H54 (cell line): Measurements from ENCODE around the gene COBLL1.

Source experiments
- DNase-seq: peaks from one replicate; pipeline ENCODE4 v3.0.0; 2011; ENCODE audit warnings: low spot score, mixed read lengths; ENCODE audit not compliant: insufficient read length
- FAIRE-seq: peaks from 3 replicates; lab custom pipeline; 2011; peaks lifted over from hg19 to GRCh38; lab: Jason Lieb, UNC
- POLR2A ChIP-seq: IDR thresholded peaks from 2 replicates; pipeline ENCODE4 v1.6.1; 2011; ENCODE audit warnings: low read depth, mild to moderate bottlenecking, low read length

COBLL1 gene

DNA sequence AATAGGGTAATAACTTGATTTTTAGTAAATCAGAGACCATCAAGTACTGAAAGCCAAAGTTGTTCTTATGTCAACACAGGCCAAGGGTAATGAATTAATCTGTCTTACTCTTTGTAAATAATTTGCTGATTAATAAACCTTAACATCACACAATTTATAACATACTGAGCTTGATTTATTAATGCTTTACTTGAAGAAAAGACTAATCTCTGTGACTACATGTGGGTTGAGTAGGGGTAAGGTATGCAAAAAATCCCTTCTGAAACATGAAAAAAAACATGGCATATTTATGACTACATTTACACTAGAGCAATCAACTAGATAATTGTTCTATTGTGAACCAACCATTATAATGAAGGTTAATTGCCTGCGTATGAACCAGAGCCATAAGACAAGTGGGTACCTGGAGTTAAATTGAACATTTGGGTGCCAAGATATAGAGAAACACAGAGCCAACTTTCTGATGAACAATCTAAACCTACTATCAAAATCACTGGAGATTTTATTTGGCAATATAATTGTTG is 152.7 kb downstream of the COBLL1 start:
- no peak for TF ChIP-seq POLR2A
- DNase-seq (no peak), FAIRE-seq (no peak)

DNA sequence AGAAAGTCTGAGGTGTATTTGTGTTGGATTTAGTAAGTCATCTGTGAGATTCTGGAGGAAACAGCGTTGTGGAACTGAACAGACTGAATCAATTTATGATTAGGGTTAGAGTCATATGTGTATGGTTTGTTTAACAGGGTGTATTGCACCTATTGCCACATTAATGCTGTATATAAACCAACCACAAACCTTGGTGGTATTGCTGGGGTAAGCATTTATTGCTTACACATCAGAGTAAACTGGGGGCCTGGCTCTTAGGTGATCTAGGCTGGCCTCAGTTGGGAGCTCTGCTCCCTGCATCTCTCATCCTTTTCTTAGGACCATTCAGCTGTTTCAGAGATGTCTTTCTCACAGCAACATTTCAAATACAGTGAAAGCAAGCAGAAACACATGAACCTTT is 160.6 kb downstream of the COBLL1 start:
- DNase-seq, result no peak
- no peak for FAIRE-seq
- no peak for TF ChIP-seq POLR2A

DNA sequence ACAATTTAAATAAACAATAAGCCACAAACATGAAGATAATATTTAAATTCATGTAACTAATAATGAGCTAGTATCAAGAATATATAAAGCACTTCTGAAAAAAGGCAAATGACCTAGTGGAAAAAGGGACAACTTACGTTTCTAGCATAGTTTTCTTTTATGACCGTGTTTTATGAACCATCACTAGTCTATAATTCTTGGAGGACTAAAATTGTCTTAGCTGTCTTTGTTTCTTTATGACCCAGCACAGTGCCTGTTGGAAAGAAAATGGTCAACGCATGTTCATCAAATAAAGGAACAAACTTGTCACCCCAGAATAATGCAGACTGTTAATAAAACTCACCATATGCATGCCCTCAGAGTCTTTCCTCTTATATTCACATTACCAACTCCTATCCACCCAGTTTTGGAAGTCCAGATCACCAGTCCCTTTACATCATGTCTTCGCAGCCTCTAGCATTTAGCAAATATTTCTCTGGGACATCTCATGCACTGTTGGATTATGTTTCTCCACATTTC is 162.9 kb downstream of the COBLL1 start:
- FAIRE-seq (no peak), DNase-seq (no peak)
- no peak for TF ChIP-seq POLR2A

DNA sequence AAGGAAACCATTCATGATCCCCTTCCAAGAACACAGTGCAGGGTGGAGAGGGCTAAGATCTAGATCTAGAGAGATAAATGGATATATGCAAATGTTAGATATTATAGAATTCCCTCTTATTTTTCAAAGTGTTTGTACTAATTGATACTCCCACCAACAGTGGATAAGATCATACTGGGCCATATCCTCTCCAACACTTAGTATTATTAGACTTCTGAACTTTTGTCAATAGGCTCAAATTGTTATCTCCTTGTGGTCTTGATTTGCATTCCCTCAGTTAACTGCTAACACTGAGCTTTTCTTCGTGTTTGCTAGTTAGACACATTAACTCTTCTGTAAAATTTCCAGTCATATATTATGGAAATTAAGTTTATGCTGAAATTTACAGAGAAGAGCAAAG is 163.9 kb downstream of the COBLL1 start:
- FAIRE-seq, result no peak
- no peak for TF ChIP-seq POLR2A
- DNase-seq, result no peak

DNA sequence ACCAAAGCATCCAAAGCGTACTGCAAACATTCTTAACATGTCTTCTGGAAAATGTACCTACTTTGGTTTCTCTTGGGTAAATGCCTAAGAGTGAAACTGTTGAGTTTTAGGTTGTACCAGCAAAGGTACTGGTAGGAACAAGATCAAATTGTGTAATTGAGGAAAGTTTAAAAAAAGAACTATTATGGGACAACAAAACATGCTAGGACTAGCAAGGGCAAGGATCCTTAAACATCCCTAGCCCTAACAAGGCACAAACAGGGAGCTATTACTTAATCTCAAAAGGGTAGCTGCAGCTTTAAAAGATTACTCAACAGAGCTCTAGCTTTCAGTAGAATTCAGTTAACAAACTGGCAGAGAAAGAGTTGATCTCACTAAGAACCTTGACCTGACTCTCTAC is 164.4 kb downstream of the COBLL1 start:
- FAIRE-seq (no peak), DNase-seq (no peak)
- no peak for TF ChIP-seq POLR2A

DNA sequence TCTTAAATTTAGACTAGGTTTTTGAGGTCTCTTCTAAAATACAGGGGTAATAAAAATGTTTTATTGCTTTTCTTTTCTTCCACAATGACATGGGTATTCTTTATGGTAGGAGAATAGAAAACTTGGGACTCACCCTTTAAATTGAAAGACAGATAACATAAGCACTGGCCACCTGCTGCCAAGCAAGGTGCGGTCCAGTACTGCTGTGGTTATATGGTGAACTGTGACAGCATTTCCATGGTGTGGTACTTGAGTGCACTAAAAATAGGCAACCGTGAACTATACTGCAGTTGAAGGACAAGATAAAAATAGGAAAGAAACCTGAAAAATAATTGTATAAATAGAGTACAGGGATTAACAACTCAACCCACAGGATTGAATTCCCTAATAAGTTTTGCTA is 165.9 kb downstream of the COBLL1 start:
- TF ChIP-seq POLR2A, result no peak
- DNase-seq, result no peak
- FAIRE-seq, result no peak

DNA sequence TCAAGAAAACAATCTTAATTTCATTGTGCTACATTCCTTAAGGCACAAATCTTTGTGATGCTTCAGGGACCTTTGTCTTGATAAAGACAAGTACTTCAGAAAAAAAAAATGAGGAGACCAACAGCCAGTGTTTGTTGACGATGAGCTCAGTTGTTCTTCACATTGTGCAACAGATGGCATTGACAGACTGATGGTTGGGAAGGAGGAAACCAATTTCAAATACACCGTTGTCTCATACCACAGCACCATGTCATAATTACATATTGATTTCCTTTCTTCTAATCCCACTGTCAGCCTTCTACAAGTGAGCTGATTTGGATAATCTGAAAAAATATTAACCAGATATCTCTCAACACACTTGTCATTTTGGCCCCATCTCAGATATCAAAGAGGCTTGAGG is 166.6 kb downstream of the COBLL1 start:
- DNase-seq (no peak), FAIRE-seq (no peak)
- TF ChIP-seq POLR2A, result no peak

DNA sequence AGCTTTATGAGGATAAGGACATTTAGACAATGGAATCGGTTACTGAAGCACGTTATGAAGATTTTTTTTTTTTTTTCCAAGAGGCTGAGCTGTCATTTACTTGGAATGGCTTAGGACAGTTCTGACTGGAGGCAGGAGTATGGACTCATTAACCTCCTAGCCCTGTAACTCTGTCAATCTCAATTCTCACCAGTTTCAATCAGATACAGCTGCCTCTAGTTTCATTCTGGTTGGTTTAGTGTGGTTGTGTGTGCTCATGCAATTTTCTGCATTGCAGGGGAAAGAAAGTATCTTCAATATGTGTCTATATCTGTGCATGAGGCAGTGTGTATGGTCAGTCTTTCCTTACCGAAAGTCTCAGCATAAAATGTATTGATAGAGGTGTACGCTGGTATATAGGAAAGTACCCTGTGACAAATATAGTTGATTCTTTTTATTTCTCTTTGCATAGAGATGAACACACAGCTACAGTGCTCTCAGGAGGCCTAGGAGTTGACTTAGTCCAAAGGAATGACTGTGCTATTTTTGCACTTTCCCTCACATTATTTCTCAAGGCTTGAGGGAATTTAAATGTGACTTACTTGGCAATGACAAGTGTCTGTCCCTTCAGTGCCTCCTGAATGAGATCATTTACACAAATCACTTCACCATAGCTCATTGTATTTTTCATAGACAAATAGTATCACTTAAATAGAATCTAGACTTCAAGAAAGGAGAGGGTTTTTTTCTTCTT is 169.8 kb downstream of the COBLL1 start:
- DNase-seq (no peak), FAIRE-seq (no peak)
- TF ChIP-seq POLR2A, result no peak

DNA sequence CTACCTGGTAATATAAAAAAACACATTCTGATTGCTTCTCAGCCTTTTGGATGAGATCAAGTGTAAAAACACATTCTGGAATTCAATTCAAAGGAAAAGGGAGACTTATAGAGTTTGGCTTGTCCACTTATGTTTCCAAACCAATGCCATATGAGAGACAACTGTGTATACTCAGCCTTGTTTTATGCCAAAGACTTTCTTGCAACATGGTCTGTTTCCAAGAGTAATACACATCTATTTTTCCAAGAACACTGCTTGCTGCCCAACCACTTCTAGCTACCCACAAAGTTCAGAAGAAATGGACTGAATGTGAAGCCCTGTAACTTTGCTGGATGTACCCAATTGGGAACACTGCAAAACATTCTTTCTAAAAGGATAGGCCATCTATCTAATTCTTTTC is 172.3 kb downstream of the COBLL1 start:
- no peak for DNase-seq
- no peak for TF ChIP-seq POLR2A
- no peak for FAIRE-seq

DNA sequence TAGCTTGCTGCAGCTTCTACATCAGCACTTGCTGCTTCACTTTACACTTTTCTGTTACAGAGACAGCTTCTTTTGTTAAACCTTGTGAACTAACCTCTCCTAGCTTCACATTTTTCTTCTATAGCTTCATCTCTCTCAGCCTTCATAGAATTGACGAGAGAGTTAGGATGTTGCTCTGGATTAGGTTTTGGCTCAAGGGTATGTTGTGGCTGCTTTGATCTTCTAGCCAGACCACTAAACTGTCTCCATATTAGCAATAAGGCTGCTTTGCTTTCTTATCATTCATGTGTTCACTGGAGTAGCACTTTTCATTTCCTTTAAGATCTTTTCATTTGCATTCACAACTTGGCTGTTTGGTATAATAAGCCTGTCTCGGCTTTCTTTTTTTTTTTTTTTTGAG is 174.1 kb downstream of the COBLL1 start:
- no peak for TF ChIP-seq POLR2A
- FAIRE-seq, result no peak
- no peak for DNase-seq

DNA sequence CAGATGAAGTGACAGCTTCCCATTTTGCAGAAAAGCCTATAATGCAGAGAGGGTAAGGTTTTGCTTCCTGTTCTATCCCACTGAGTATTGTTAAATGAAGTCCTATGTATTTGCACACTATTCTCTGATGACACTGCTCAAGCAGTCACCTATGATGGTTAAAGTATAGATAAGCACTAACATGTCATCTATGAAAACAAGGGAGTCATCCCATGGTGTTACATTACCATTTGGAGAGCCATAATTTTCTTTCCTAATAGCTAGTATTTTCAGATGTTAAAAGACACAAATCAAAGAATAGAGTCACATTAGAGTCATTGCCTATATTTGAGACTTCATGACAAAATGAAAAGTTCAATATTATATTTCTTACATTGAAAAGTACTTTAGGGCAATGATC is 177.6 kb downstream of the COBLL1 start:
- TF ChIP-seq POLR2A, result no peak
- no peak for DNase-seq
- no peak for FAIRE-seq

DNA sequence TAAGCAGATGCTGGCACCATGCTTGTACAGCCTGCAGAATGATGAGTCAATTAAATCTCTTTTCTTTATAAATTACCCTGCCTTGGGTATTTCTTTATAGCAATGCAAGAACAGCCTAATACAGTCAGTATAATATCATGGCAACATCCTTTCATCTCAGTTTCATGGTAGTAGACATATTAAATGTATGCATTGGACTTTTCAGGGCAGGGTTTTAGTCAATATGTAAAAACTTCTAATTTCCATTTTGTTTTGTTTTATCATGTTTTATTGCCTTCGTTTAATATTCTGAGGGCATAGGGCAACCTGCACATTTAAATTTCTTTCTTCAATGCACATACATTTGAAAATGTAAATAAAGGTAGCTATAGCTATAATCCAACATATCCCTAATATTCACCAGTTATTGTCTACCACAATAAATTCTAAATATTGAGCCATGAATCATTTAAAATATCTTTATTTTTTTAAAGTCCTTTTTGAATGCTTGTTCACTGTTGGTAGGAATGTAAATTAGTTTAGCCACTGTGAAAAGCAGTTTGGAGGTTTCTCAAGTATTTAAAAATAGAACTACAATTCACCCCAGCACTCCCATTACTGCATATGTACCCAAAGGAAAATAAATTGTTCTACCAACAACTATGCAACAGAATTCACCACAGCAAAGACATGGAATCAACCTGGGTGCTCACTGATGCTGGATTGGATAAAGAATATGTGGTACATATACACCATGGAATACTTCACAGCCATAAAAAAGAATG is 178.6 kb downstream of the COBLL1 start:
- DNase-seq (no peak), FAIRE-seq (no peak)

DNA sequence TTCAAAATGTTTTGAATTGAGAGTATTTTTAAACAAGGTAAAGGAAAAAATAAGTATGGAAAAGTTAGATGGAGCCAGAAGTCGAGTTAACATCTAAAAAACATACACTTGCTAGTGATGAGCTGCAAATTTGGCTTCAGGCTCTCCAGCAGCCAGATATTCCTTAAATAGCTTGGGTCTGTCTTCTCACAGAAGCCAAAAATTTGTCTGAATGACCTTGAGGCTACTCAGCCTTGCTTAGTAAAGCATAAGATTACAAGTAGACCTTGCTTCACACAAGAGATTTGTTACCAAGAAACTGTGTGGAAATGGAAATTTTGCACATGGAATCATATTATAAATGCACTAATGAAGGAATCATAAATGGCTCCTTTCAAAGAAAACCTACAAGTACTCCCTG is 179.6 kb downstream of the COBLL1 start:
- no peak for FAIRE-seq
- DNase-seq, result no peak
- TF ChIP-seq POLR2A, result no peak

More for the DNA sequence above, 178.6 kb downstream of the COBLL1 start:
- no peak for TF ChIP-seq POLR2A

DNA sequence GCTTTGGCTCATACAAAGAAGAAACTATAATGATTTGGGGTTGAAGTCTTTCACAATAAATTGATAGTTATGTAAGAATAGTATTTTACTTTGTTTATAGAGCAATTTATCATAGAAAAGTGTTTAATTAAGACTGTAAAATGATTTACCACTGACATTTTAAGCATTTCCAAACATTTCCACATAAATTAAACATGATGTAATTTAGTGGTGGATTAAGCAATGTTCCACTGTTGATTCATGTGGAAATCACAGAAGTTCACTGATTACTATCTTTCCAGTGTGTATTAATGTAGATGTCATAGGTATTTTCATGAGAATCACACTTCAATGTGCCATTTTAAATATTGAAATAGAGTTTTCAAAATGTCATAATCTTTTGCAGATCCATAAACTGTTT is 180.3 kb downstream of the COBLL1 start:
- FAIRE-seq, result no peak
- DNase-seq, result no peak
- TF ChIP-seq POLR2A, result no peak

DNA sequence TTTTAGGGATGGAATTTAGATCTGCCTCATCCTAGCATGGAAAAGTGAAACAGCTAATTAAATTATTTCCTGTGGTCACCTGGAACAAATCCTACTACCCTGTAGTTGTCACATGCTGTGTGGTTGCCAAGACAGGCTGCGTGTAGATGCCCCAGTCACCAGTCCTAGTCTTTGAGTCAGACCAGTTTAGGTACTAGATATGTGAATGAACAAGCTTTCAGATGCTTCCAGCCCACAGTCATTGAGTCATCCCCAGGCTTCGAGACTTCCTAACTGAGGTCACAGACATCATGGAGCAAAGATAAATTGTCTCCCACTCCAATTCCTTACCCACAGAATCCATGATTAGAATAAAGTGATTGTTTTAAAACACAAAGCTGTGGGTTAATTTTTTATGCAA is 184.5 kb downstream of the COBLL1 start:
- DNase-seq (peak; percentile 28), FAIRE-seq (peak; percentile 91)
- TF ChIP-seq POLR2A, result no peak
